T-helper 1 cell (primary cell): ENCODE results near the gene AHDC1.
"Not testable (repeated sequence)": the region's sequence is repeated elsewhere in the genome, so short reads cannot be mapped to it uniquely, and the experiment has no call there.

Experiments
- DNase-seq, 5 donors: peaks; one replicate each; pipeline ENCODE4 v3.0.0-alpha.2; 2012 to 2020

The AHDC1 gene

DNA sequence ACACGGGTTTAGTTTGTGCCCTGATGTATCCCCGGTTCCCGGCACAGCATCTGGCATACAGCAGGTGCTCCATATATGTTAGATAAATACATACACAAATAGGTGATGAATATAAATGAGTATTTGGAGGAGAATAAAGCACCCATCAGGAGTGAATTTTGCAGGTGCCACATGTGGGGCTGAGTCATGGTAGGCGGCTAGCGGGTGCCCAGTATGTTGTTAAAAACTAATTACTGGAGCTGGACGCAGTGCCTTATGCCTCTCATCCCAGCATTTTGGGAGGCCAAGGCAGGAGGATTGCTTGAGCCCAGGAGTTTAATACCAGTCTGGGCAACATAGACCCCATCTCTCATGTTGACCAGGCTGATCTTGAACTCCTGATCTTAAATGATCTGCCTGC, 97.2 kb downstream of the AHDC1 start:
- DNase-seq = no peak

DNA sequence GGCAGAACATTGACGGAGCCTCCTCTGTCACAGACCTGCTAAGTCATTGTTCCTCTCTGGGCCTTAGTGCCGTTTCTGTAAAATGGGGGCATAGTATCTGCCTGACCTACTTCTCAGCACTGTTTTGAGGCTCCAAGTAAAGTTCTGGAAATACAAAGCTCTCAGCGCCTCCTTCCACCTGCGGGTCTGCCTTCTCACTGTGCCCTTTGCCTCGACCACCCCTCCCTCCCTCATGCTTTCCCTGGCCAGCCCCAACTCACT, 98.6 kb downstream of the AHDC1 start:
- DNase-seq = no peak

DNA sequence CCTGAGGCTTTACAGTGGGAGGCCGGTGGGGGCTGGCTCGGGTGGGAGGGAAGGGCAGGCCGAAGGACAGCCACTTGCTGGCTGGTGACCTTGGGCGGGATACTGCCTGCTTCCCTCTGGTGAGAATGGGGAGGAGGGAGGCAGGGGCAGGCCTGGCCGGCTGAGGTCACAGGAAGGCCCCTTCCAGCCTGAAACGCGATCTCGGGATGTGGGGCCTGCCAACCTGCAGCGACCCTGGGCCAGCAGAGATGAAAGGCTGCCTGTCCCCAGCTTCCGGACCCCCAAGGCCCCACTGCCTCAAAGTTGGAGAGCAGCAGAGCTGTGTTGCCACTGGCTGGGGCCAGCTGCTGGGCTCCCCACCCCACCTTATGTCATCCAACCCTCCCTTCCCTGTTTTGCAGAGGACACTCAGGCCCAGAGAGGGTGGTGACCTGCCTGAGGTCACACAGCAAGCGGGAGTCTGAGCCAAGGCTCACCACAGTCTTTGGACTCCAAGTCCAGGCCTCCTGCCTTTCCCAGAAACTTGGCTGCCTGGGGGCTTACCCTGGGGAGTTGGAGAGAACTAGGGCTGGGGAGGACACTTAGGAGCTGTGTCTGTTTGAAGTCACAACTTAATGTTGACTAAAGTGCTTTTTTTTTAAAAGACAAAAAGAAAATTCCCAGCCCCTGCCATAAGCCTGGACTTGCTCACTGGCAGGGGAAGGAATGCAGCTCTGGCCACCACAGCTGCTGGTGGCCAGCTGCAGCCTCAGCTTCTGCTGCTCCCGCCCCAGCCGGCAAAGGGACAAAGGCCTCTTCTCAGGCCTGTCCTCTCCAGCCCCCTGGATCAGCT, 99.1 kb downstream of the AHDC1 start:
- DNase-seq = no peak

DNA sequence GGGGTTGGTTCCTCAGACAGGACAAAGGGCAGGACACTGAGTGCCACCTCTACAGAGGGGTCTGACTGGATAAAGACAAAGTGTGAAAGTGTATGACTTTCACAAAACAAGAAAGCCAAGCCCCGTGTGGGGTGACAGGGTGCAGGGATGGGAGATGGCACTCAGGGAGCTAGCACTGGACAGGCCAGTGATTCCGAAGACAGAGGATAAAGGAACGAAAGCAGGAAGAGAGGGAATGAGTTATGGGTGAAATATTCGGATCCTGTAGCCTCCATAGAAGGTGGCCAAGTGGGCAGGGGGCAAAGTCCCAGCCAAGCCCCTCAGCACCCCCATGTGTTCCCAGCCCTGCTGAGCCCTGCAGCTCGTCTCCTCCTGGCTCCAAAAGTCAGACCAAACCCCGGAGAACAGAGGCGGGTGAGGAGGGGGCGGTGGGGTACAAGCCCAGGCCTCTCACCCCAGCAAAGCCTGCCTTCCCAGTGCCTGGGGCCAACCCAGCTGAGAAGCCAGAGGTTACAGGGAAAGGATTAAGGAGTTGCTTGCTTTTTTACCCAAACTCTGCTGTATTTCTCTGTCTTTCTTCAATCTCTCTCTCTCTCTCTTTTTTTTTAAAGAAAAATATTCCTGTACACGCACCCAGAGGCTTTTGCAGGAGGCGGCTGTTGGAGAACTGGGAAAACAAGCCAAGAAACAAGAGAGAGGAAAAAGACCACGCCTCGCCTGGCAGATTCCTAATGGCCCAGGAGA, 99.9 kb downstream of the AHDC1 start:
- DNase-seq = no peak

DNA sequence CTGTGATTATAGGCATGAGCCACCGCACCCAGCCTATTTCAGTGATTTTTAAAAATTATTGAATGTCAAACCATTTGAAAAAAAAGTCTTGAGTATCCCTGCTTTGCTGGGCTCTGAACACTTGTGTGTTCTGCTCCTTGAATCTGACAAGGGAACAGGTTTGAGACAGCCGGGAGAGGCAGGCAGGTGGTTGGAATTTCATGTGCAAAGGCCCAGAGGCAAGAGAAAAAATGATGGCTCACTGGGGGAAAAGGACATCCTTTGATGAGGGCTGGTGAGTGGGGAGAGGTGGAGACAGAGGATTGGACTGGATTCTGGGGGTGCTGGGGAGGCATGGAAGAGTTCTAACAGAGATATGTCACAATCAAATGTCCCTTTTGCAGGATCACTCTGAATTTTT, 100.9 kb downstream of the AHDC1 start:
- no peak for DNase-seq

DNA sequence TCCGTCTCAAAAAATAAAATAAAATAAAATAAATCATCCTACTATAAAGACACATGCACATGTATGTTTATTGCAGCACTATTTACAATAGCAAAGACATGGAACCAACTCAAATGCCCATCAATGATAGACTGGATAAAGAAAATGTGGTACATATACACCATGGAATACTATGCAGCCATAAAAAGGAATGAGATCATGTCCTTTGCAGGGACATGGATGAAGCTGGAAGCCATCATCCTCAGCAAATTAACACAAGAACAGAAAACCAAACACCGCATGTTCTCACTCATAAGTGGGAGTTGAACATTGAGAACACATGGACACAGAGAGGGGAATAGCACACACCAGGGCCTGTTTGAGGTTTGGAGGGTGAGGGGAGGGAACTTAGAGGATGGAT, 102.8 kb downstream of the AHDC1 start:
- DNase-seq = not testable (repeated sequence)

DNA sequence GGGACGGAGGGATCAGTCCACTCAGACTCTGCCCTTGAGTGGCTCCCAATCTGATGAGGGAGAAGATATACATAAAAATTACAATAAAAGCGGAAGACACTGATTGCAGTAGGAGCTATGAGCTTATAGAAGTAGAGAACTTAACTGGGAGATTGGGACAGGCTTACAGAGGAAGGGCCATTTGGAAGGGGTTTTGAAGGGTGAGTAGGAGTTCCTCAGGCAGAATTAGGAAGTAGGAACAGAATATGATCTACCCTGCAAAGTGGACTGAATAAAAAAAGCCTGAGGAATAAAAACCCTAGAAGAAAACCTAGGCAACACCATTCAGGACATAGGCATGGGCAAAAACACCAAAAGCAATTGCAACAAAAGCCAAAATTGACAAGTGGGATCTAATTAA, 104.8 kb downstream of the AHDC1 start:
- no peak for DNase-seq

DNA sequence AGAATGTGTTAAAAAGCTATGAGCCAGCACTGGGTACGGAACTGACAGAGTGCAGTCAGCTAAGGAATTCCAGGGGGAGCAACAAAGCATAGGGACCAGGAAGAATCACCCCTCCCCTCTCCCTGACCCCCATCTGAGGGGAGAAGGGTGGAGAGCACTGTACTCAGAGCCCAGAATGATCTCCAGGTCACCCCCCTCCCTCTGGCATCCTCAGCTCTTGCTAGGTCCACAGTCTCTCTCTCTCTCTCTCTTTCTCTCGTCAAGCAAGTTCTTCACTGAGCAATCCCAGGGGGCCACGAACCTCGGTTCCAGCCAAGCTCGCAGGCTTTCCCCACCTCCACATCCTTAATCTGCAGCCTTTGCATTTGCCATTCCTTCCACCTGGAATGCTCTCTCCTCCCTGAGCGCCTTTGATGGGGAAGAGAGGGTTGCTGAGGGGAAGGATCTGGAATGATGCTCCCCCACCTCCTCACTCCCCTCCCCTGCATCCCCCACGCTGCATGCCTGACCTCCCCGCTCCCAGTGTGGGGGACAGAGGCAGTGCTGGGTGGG, 107.3 kb downstream of the AHDC1 start:
- DNase-seq = no peak

DNA sequence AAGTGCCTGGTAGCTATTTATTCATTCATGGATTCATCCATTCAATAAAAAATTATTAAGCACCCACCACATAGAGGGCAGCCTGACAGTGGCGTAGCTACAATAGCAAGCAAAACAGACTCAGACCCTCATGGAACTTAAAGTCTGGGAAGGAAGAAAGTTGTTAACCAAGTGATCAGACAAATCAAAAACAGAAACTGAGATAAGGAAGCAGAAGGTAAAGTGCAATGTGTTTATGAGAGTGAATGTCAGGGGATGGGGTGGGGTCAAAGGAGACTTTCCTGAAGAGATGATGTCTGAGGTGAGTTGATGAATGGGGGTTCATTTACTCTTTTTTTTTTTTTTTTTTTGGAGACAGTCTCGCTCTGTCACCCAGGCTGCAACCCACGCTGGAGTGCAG, 111.1 kb downstream of the AHDC1 start:
- DNase-seq = no peak

DNA sequence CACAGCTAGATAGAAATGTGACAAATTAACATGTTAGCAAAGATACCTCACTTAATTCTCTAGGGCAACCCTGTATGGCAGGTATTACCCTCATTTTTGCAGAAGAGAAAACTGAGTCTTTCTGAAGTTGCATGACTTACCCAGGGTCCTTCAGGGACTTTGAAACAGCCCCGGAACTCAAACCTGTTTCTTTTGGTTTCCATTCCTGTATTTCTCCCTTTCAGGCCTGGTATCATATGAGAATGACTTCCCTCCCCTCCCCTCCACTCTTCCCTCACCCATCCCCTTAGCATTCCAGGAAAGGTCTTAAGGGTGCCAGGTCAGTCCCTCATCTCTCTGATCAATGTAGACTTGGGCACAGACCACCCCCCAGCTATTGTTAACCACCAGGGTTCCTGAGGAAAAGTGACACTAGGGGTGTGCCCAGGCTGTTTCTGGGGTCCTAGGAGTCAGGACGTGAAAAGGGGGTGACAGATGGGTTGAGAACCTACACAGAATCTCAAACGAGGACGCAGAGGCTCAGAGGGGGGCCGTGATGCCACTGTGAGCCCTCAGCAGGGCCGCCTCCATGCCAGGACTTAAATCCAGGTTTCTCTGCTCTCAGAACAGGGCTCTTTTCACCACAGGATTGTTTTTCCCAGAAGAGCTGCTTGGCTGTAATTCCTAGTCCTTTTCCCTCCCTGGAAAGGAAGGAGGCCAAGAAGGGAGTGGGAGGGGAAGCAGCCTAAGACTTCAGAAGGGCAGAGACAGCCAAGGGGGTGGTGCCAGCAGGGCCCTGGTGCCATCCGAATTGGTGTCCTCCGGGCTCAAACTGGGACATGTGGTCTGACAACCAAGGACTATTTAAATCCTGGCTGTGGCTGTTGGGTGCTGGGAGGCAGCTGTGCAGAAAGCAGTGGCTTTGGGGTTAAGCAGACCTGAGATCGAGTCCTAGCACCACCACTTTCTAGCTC, 111.9 kb downstream of the AHDC1 start:
- DNase-seq = no peak

DNA sequence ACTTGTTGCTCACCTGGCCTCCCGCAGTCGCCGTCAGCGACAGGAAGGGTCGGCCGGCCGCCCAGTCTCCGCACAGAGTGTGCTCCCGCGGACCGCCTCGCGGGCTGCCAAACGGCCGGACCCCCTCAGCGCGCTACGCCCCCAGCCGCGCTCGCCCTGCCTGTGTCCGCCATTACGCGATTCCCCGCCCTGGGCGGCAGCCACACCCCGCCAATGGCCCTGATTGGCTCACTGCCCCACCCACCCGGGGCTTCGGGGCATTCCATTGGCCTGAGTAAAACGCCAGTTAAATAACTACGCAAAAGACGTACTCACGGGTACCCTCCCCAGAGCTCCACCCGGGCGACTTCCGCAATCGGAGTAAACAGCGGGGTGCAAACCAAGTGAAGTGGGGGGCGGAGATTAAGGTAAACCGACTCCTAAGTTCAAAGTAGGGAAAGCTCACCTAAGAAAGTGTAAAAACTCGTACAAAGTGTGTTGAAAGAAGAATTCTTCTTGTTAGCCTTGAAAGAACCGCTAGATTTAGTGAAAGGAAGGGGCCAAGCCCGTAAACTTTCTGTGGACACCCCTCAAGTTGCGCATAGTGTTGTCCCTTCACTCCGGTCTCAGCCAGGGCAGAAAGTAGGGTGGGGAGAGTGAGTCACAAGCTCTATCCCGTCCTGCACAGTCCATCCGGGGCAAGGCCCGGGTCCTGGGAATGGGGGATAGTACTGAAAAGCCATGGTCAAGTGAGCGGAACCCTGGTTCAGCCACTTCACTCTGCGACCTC, 113.8 kb downstream of the AHDC1 start, which contains the start of gene WASF2:
TSS of gene WASF2 (minus strand) at position 195 of the 769 bp plus-strand sequence. CDS start 61,277 bp downstream, outside the sequence.
- peak; percentile 94 to 97 (median 95) for DNase-seq

DNA sequence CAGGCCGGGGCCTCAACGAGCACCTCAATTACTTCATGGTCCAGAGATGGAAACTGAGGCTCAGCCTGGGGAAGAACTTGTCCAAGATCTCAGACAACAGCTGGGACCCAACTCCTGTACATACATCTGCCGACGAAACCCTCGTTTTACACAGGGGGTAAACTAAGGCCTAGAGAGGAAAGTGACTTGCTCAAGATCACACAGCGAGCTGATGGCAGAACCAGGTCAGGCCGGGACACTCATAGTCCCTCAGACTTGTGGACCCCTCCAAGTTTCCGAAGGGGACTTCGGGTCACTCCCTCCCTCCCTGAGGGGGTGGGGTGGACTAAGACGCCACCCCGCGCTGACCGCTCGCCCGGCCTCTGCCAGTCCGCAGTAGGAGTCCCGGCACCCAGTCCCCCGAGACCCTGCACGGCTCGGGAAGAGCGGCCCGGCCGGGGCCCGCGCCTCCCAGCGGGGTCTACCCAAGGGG, 114.4 kb downstream of the AHDC1 start:
- peak in 1 of 5 donors; percentile 38 for DNase-seq

DNA sequence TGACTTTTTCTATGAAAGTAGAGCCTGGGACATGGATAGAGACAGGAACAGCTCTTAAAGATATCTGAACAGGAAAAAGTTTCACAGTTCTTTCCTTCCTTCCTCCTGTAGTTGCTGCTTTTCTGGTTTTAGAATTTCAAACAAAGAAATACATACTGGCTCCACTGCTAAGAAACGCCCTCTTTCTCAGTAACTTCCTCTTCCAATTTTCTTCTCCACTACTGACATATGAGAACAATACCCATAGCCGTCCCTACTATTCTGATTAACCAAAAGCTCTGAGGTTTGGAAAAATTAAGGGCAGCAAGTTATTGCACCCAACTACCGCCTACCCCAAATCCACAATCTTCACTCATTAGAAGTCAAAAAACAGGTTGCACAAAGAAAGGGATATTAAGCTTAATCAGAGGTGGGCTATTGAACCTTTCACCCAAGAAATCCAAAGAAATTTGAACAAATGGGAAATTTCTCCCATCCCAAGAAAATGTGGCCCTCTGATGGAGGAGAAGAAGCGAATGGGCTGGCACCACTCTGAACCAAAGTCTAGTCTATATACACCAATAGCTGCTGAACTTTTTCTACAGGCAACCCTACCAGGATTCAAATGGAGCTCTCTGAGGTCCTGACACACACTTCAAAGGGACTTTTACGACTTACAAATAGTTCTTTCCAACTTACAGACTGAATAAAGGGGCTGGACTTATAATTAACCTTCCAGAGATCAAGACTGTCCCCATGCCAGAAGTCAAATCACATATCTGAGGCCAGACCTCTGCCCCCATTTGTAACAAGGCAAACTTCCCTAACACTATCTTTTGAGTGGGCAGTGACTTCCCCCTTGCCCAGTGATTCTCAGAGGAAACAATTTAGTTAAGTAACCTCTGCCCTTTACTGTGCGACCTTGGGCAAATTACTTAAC, 115.7 kb downstream of the AHDC1 start:
- peak in 1 of 5 donors; percentile 27 for DNase-seq

DNA sequence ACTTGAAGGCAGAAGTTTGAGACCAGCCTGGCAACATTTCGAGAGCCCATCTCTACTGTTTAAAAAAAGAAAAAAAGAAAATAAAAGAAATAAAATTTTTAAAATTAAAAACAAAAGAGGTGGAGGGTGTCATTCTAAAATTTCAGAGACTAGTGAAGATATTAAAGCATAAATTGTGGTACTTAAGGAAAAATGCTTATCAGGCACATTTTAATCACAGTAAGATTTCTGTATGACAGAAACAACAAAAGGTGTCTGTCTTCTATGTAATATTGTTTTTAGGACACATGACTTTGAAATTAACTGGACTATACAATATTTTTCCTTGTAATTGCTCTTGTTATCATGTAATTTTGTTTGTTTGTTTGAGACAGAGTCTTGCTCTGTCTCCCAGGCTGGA, 118.6 kb downstream of the AHDC1 start:
- DNase-seq = no peak
